ENCODE measurements around the gene SLC22A23.

SLC22A23 gene

DNA sequence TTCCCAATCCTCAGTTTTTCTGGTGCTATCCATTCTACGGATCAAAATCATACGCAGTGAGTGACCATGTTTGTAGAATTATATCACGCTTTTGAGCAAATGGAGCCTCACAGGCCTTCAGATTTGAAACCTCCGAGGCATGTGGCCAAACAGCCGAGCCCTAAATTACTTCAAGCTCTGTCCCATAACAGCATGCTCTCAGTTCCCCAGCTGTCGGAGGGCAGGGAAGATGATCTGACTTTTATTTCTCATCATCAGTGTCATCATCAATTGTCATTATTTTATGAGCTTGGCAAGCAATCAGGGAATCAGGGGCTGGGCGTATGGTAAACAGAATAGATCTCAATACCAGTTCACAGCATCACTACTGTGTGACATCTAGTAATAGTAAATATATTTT is 124.9 kb downstream of the SLC22A23 start:
- no peak for DNase-seq (ENCODE audit: low read depth)

DNA sequence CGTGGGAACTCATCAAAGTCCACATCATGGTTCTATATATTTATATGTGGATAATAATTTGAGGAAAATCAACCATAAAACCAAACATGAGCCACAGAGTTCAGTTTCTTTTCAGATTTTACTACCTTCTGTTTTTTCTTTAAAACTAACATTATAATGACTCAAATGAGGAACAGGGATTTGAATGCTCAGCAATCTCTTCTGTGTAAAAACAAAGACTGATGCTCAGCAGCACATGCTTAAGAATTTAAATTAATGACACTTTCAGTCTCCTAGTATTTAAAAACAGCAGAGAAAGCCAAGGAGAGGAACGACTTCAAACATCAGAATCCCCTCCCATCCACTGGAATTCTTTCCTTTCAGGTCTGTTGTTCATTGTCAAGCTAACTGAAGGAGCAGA is 125.4 kb downstream of the SLC22A23 start:
- no peak for DNase-seq (ENCODE audit: low read depth)

DNA sequence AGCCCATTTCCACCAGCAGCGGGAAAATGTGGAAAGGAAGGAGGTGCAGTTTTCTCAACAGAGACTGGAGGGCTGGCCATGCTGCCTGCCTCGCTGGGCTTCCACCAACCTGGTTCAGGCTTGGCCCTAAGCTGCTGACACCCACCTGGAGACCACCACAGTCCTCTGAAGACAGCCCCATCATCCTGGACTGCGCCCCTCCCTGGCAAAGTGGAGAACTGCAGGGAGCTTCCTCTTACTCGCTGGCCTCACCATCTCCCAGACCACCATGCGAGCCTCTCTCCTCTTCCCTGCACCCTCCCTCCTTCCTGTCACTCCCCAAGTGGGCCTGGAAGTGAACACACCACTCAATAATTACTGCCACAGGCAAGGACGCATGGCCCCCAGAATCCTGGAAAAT is 126.7 kb downstream of the SLC22A23 start:
- DNase-seq (ENCODE audit: low read depth) = no peak

DNA sequence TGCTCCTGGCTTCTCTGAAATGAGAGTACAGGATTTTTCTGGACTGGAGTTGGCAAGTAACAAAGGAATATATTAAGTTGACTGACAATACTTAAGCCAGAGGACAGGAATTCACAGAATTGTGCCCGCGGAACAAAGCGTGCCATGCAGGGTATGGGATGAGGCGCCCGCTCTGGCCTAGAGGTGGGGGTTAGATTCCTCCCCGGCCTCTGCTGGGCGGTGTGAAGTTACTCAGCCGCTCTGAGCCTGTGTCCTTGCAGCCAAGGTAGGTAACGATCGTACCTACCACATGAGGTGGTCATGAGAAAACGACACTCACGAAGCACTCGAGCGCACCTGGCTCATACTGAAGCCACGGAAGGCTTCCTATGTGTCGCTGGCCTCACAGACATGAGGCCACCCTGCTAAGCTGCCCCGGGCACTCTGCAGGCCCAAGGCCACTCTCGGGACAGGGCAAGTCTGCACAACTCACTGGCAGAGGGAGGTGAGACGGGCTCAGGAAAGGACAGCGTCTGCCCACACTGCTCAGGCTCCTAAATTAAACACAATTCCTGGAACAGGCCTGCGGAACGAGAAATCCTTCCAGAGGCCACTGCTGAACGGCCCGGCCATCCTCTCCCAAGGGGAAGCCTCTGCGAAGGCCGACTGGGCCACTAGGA is 127.3 kb downstream of the SLC22A23 start:
- DNase-seq (ENCODE audit: low read depth) = no peak

DNA sequence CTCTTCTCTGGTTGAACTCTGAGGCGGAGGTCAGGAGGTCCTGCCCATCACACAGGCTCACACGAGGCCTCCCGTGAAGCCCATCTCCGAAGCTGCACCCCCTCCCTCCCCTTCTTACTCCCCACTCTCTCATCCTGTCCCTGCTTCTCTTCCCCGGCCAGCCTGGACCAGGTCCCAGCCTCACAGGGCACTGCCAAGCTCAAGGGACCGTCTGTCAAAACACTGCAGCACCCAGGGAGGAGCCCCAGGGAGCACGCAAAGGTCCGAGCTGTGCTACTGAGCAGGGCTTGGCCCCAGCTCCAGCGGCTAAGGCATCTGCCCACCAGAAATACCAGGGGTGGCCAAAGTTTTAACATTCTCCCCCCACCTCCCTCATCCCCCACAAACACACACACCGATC is 128.1 kb downstream of the SLC22A23 start:
- DNase-seq (ENCODE audit: low read depth) = no peak

DNA sequence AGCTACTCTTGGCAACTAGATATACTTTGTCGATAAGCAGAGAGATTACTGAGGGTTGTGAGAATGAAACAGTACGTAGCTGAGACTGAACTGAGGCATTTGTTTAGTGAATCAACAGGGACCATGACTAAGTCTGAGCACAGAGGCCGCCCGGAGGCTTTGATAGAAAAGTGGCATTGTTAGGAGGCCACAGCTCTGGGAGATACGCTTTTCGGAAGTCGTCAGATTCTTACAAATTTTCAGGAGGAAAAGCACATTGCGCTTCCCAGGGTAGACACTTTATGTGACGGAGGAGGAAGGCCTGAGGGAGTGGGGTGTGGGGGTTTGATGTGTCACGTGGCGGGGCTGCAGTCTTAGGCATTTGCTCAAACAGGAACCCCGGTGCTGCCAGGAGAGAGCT is 128.7 kb downstream of the SLC22A23 start:
- DNase-seq (ENCODE audit: low read depth) = no peak

DNA sequence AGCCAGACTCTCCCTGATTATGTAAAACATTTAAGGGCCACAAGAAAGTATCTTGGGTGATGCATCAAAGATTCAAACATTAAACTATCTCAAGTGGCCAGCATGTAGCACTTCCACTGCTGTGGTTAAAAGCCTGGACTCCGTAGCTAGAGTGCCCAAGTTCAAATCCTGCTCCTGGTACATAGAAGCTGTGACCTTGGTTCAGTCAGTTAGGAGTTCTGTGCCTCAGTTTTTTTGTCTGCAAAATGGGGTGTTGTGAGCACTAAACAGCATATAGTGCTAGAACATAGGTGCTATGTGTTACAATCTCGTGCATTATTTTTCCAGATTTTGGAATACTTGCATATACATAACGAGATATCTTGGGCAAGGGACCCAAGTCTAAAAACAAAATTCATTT is 129.4 kb downstream of the SLC22A23 start:
- DNase-seq (ENCODE audit: low read depth) = no peak

DNA sequence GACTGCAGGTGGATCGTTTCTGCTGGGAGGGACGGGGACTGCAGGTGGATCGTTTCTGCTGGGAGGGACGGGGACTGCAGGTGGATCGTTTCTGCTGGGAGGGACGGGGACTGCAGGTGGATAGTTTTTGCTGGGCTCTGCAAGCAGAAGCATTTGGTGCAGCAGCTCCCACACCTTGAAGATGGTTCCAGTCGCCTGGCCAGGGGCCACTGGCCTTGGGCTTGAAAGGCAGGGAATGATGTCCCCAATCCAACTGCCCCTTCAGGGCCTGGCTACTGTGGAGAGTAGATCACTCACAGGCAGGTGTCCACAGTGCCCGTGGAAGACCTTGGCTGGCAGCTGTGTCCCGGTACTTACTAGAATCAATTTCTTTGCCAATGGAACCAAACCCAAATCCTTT is 129.9 kb downstream of the SLC22A23 start:
- DNase-seq (ENCODE audit: low read depth) = no peak

DNA sequence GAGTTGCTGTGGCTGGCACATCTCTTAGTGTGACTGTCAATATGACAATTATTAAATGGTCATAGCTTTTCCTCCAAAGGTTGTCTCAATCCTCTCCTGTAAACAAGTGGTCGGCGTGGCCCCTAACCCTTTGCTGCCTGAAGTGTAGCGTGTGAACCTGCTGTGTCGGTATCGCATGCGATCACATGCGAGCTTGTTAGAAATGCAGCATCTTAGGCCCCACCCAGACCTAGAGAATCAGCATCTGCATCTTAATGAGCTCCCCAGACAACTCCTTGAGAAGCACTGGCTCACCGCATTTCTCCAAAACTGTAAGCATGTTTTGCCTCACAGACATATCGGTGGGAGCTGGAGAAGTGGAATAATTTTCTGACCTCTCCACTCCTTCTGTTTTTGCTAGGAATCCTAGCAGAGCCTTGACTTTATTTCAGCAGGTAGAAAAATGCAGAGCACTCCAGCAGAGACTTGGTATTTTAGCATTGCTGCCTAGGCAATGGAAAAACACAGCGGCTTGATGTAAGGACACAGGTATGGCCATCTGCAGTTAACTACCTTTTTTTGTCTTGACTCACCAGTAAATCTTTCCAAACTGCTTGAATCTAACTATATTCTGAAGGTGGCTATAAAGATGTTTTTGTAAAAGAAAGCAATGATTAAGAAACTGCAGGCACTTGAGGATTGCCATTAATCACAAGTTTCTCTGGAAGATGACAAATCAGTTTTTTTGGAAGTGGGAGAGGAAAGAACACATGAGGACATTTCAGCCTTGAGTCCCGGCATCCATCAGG is 130.5 kb downstream of the SLC22A23 start:
- no peak for DNase-seq (ENCODE audit: low read depth)

DNA sequence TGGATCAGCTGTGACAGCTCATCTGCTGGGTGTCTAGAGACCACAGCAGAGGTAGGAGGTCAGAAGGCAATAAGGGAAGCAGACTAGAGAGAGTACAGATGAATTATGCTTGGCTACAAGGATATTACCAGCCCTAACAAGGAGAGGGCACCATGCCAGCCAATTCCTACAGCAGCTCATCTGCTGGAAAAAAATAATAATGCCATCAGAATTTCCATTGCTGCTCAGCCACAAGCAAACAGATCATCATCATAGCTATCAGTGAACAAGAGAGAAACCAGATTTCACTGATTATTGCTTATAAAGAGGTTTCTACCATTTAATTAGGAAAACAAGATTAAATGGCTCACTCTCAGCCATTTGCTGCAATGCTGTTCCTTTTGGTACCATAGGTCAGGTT is 131.6 kb downstream of the SLC22A23 start:
- no peak for DNase-seq (ENCODE audit: low read depth)

DNA sequence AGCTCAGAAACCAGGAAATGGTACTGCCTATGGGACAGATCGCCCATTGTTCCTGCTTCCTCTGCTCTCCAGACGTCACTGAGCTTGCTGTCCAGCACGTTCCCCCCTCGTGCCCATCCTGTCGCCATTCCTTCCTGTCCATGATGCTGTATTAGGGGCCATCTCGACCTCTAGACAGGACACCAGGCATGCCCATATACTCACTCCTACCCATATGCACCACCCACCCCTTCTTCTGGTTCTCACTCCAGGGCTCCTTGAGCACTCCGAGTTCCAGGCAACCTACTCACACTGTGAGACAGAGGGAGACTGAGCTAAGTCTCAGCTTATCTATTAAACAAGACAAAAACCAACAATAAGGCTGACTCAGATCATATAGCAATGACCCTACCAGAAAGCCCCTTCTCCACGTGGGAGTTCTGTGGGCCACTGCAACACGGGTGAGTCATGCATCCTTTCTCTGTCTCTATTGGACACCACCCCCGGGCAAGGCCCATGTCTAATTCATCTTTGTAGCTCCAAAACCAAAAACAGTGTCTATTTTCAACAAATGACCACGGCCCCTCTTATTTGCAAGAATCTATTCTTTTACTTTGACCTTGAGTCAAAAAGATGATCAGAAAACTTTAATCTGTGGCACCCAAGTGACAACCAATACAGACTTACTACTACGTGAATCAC is 132.4 kb downstream of the SLC22A23 start:
- no peak for DNase-seq (ENCODE audit: low read depth)

DNA sequence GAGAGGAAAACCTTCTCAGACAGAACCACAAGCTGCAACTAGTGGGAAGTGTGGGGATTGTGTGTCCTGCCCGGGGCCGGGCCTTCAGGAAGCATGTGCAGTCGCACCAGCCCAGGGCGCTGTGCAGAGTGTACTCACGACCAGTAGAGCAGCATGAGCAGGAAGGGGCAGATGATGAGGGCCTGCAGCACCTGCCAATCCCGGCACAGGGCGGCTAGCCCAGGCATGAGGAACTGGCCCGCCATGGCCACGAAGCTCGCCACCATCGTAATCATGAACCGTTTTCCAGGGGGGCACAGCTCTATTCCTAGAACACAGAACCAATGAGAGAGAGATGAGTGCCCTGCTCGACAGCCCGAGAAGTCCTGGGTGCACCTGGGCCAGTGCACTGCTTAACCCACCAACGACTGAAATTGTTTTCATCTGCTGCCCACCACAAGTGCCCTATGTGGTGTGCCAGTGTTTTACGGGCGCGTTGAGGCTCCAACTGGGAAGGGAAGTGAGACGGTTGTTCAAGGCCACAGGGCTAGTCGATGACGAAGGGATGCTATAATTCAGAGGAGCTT is 133.1 kb downstream of the SLC22A23 start:
- DNase-seq (ENCODE audit: low read depth) = no peak

DNA sequence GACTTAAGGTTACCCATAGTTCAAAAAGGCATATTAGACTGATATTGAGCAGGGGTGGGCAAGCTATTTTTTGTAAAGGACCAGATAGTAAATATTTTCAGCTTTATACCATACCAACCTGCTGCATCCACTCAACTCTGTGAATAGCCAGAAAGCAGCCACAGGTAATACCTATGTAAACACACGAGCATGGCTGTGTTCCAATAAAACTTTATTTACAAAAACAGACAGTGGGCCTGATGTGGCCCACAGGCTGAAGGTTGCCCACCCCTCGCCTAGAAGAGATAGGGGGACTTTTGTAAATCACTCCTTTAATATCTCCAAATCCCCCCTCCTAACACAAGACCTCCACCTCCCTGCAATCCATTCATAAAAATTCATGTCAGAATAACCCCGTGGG is 133.7 kb downstream of the SLC22A23 start:
- no peak for DNase-seq (ENCODE audit: low read depth)

DNA sequence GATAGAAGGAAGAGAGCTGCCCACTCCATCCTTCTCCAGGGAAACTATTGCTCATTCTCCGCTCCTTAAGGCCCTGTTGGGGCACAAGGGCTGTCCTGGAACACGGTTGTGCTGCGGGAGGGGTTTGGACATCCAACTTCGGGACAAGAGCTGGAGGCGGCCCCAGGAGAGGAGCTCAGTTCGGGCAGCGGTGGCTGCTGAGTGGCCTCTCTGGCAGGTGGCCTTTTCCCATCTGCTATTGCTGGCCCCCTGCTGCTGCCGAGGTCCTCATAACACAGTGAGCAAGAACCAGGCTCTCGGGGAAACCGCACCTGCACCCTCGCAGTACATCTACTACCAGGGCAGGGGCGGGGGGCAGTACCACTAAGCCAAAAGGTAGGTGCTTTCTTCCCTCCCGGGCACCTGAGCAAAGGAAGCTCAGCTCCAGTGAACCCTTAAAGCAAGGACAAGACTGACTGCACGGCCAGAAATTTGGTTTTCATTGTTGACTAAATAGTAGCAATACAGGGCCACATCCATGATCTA is 134.4 kb downstream of the SLC22A23 start:
- DNase-seq (ENCODE audit: low read depth) = no peak

DNA sequence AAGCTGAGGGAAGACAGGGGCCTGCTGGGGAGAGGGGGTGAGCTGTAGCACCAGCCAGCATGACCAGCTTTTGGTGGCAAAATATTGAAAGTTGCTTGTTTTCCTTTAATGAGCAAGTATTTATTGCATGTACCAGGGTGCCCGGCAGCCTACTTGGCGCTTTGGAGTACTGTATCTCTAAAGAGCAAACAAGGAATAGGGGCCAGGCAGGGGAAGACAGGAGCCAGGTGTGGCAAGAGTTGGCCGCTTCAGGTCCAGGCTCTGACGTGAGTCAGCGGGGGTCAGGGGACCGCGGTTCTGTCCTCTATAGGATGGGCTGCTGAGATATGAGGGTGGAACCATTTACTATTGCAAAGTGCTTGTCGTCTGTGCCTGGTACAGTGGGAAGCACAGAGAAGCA is 135.0 kb downstream of the SLC22A23 start:
- DNase-seq (ENCODE audit: low read depth) = no peak

DNA sequence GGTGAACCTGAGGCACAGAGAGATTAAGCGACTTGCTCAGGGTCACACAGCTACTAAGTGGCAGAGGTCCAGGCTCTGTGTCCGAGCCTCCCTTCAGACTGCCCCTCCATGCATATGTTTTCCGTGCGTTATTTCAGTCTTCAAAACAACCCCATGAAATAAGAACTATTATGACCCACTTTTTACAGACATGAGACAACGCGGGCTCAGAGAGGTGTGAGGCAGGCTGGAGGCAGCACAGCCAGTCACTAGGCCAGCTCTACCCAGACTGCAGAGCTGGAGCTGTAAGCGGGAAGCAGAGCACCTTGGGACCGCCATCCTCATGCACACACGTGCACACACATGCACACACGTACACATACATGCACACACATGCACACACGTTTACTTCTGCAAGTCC is 135.8 kb downstream of the SLC22A23 start:
- DNase-seq (ENCODE audit: low read depth) = no peak

DNA sequence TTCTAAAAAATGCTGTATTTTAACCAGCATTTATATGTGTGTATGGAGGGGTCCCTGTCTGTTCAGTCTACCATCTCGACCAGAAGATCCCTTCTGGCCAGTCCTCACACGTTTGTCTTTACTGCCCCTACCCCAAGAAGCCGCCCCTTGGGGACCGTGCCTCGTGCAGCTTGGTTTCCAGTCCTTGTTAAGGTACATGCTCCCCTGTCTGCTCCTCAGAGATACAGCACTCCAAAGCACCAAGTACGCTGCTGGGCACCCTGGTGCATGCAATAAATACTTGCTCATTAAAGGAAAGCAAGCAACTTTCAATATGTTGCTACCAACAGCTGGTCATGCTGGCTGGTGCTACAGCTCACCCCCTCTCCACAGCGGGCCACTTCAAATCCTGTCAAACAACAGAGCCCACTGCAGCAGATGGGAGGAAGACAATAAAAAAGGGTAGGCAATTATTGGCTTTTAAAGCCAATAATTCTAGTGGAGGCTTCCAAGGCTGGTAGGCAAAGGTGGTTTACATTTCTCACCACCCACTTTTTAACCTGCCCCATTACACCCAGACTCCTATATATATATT is 136.5 kb downstream of the SLC22A23 start:
- no peak for DNase-seq (ENCODE audit: low read depth)

DNA sequence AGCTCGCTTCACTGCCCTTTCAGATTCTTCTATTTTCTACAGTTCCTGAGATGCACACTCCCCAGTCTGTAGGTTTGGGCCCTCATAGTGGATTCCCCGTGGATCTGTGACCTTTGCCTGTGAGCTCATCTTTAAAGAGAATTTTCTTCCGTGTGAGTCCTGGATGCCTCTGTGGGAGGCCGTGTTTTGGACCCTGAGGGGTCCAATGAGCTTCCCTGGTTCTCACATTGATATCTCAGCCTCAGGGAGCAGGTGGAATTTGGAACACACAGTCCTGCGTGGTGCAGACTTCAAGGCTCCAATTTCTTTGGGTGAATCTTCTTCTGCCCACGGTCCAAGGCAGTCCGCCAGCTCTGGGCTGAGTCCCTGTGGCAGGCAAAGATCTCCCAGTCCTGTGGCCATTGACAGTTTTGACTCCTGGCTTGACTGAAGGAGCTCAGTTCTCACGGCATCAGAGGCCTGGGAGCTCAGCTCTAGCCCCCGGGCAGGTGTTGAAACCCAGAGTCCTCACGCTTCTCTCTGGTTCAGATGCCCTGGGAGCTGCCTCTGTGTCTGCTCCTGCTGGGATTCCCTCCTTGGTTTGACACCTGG is 137.1 kb downstream of the SLC22A23 start:
- no peak for DNase-seq (ENCODE audit: low read depth)

DNA sequence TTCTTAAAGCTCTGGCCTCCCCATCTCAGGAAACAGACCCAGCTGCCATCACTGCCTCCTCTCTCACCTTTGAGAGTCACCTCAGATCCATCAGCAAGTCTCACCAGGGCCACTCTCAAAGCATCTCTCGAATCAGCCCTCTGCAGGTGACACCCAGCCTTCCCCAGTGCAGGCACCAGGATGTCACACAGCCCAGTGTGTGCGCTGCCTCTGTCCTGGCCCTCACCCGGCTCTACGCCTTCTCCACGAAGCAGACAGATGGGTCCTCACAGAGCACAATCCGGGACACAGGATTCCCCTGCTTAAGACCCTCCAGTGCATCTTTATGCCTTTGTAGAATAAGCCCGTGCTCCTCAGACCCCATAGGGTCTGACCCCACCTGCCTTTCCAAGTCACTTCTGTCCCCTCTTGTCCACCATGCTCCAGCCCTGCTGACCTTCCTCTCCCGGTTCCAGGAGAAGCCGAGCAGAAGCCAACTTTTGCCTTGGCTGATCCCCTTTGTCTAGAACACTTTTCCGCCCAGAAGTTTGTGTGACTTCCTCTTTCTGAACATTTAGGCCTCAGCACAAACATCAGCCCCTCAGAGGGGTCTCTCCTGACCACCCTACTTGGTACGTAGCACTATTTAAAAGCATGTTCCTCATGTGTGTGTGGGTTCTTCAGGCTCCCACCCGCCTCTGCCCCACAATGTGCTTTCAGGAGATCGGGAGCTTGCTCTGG is 137.9 kb downstream of the SLC22A23 start:
- no peak for DNase-seq (ENCODE audit: low read depth)

DNA sequence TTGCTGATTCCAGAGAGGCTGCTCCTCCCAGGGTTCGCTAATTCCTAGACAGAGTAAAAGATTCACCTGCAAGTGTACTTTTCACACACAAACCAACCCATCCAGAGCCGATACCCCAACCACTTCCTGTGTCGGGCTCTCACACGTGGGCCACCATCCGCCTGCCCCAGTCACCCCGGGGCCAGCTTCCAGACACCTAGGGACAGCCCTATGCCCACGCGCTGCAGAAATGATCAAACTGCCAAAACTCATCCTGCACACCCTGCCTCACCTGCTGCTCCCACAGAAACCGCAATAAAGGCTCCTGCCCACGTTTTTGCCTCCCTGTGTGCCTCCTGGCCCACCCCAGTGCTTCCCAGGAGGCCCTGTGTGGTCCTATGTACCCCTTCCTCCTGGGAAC is 138.6 kb downstream of the SLC22A23 start:
- no peak for DNase-seq (ENCODE audit: low read depth)

DNA sequence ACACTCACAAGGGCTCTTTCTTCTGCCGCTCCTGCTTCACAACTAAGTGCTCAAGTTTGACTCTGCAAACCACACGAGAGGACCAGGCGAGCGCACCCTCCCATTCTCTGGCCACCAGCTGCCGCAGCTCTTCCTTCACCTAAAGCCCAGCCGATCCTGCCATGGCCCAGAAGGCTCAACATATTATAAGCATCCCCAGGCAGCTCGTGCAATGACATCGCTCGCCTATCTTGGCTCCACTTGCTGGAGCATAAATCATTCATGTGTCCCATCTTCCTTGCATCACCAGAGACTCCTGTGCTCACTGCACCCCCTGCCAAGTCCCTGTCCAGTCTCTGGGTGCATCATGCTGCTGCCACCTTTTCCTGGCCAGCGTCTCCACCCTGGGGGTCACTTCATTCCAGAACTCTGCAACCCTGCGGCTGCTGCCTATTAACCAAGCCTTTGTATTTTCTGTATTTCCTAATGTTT is 139.1 kb downstream of the SLC22A23 start:
- no peak for DNase-seq (ENCODE audit: low read depth)
